Progenitor cell of endocrine pancreas (in vitro differentiated cells): ENCODE data around the gene RABAC1. TPM values are rescaled to one million over a fixed set of nuclear protein-coding genes. Genes with fewer than 3 reads are reported as not detected.

Source experiments
- DNase-seq: peaks from one replicate; pipeline ENCODE4 v3.0.0; 2021; ENCODE audit warnings: low spot score; ENCODE audit not compliant: unreplicated experiment
- H3K27ac Mint-ChIP-seq: 2 replicates; pipeline ENCODE4 v1.8.0; 2021; ENCODE audit warnings: mild to moderate bottlenecking, moderate library complexity, mixed read lengths
- H3K27me3 Mint-ChIP-seq: 2 replicates; pipeline ENCODE4 v1.8.0; 2021; ENCODE audit warnings: mixed read lengths
- H3K36me3 Mint-ChIP-seq: 2 replicates; pipeline ENCODE4 v1.8.0; 2022; ENCODE audit warnings: mixed read lengths; ENCODE audit not compliant: insufficient read depth
- H3K4me1 Mint-ChIP-seq: 2 replicates; pipeline ENCODE4 v1.8.0; 2021; ENCODE audit warnings: low read depth, mixed read lengths
- H3K4me3 Mint-ChIP-seq: 2 replicates; pipeline ENCODE4 v1.8.0; 2021; ENCODE audit warnings: low read depth, mild to moderate bottlenecking, moderate library complexity, mixed read lengths
- H3K9me3 Mint-ChIP-seq: 2 replicates; pipeline ENCODE4 v1.8.0; 2021; ENCODE audit warnings: low read depth, mixed read lengths
- CTCF ChIP-seq: fragments of 200-600 bp; sonication (generic); IDR thresholded peaks from one replicate; pipeline ENCODE4 v1.5.0; 2021; ENCODE audit warnings: antibody characterized with exemption, mild to moderate bottlenecking; ENCODE audit not compliant: unreplicated experiment
- total RNA-seq: library from RNA; stranded (reverse); gene quantifications from 2 replicates; pipeline ENCODE4 v1.2.1, GENCODE V29; 2021

Gene RABAC1
- total RNA-seq, 1 donor from 2014 or later: 86.6 TPM

GRCh38 chr19:41955521-41955920 lies 3.6 kb downstream of the RABAC1 start:
- Mint-ChIP-seq H3K9me3 (no peaks in the 10 kb centered on the region), H3K4me3 (no peak overlapping the region)
- TF ChIP-seq CTCF: no peak

GRCh38 chr19:41951686-41952172 lies 7.4 kb downstream of the RABAC1 start:
- no peak overlapping the region for H3K4me3 Mint-ChIP-seq
- DNase-seq: peak; percentile 88
- peaks cover 2% of the 10 kb centered on the region for H3K4me1 Mint-ChIP-seq
- no peak overlapping the region for H3K27ac Mint-ChIP-seq
- TF ChIP-seq CTCF: peak; percentile 98
- H3K27me3 Mint-ChIP-seq: peaks cover 7% of the 10 kb centered on the region
- no peaks in the 10 kb centered on the region for H3K9me3 Mint-ChIP-seq
- H3K36me3 Mint-ChIP-seq: no peaks in the 10 kb centered on the region

More at GRCh38 chr19:41955521-41955920, 3.6 kb downstream of the RABAC1 start:
- Mint-ChIP-seq H3K27ac (no peak overlapping the region), H3K36me3 (peaks cover 1% of the 10 kb centered on the region), H3K4me1 (peaks cover 8% of the 10 kb centered on the region), H3K27me3 (no peaks in the 10 kb centered on the region)
- no peak for DNase-seq

- TF ChIP-seq CTCF: no peak
- Mint-ChIP-seq H3K4me1 (peaks cover 2% of the 10 kb centered on the region), H3K9me3 (no peaks in the 10 kb centered on the region), H3K27me3 (peaks cover 15% of the 10 kb centered on the region), H3K4me3 (no peak overlapping the region), H3K27ac (no peak overlapping the region), H3K36me3 (no peaks in the 10 kb centered on the region)
- DNase-seq: no peak
Measured at GRCh38 chr19:41947091-41947490, 12.0 kb downstream of the RABAC1 start.

GRCh38 chr19:41945135-41945766 lies 13.9 kb downstream of the RABAC1 start:
- TF ChIP-seq CTCF: no peak
- peaks cover 1% of the 10 kb centered on the region for H3K4me1 Mint-ChIP-seq
- peaks cover 21% of the 10 kb centered on the region for H3K27me3 Mint-ChIP-seq
- DNase-seq: no peak
- H3K27ac Mint-ChIP-seq: no peak overlapping the region
- no peak overlapping the region for H3K4me3 Mint-ChIP-seq
- no peaks in the 10 kb centered on the region for H3K9me3 Mint-ChIP-seq
- no peaks in the 10 kb centered on the region for H3K36me3 Mint-ChIP-seq

GRCh38 chr19:41944336-41944735 lies 14.8 kb downstream of the RABAC1 start:
- Mint-ChIP-seq H3K27me3 (peaks cover 21% of the 10 kb centered on the region), H3K4me1 (peaks cover 1% of the 10 kb centered on the region), H3K4me3 (no peak overlapping the region), H3K9me3 (no peaks in the 10 kb centered on the region), H3K27ac (no peak overlapping the region), H3K36me3 (no peaks in the 10 kb centered on the region)
- no peak for TF ChIP-seq CTCF
- DNase-seq: no peak
